H1 (cell line): ENCODE measurements around the gene TMEM151B. TPM values are rescaled to one million over a fixed set of nuclear protein-coding genes. Genes with fewer than 3 reads are reported as not detected.
A peak's percentile ranks its signal among the peaks of the same experiment; 100 is the strongest.

Experiments used
- CHD7 ChIP-seq: fragments of 300-600 bp; sonication (generic); IDR thresholded peaks from 2 replicates; pipeline ENCODE4 v1.7.1; 2012; ENCODE audit warnings: low read length, moderate library complexity, mild to moderate bottlenecking, inconsistent platforms; ENCODE audit not compliant: insufficient replicate concordance
- FOSL1 ChIP-seq: IDR thresholded peaks from 2 replicates; pipeline ENCODE4 v1.6.1; 2011; ENCODE audit warnings: mild to moderate bottlenecking, low read depth, low read length, moderate library complexity; ENCODE audit not compliant: insufficient read depth
- KDM4A ChIP-seq: IDR thresholded peaks from one replicate; pipeline ENCODE4 v1.7.1; 2012; ENCODE audit warnings: low read depth, mild to moderate bottlenecking, moderate library complexity, low read length, inconsistent platforms; ENCODE audit not compliant: severe bottlenecking
- POLR2A ChIP-seq, 2 experiments: IDR thresholded peaks; 1 replicate in 1 of 2; 2 replicates in 1 of 2; pipeline ENCODE4 v1.6.1; 2011; ENCODE audit warnings: low read depth in 2 of 2, low read length in 2 of 2, mild to moderate bottlenecking in 2 of 2; ENCODE audit errors: control extremely low read depth in 1 of 2
- POLR2AphosphoS5 ChIP-seq: IDR thresholded peaks from 2 replicates; pipeline ENCODE4 v1.6.1; 2011; ENCODE audit warnings: low read depth, low read length
- SIN3A ChIP-seq, 2 experiments: IDR thresholded peaks in 1 of 2; conservative IDR thresholded peaks in 1 of 2; 2 replicates each; pipeline ENCODE4 v1.6.1; 2011 to 2012; ENCODE audit warnings: low read length in 2 of 2, improper control_type of control experiment in 1 of 2, low read depth in 1 of 2, mild to moderate bottlenecking in 1 of 2
- polyA plus RNA-seq, 7 experiments: library from polyadenylated mRNA; depleted of rRNA in 3 of 7; stranded (reverse) in 5 of 7; unstranded in 2 of 7; fragments of >200 nt in 5 of 7; fragments of 200-250 nt in 2 of 7; gene quantifications; 1 replicate in 5 of 7; 2 replicates in 1 of 7; 4 replicates in 1 of 7; pipeline versions ENCODE4 v1.2.1 to v1.2.3, GENCODE V29; 2011 to 2013; ENCODE audit warnings: missing spikeins in 2 of 7, mixed read lengths in 2 of 7
- total RNA-seq: library from RNA; stranded (reverse); fragmentation: NEBNext Ultra II Directional; extraction: Animal tissue kit (Norgen Biotek cat#: 25700); gene quantifications from 2 replicates; pipeline ENCODE4 v1.2.1, GENCODE V29; 2021

TMEM151B gene
- total and polyA plus RNA-seq, 2 of the 8 experiments (the other 6 are each of a cell fraction or from before 2014, with no cell fraction given) = 8.0 to 15.5 TPM

- no peak for TF ChIP-seq CHD7
- TF ChIP-seq POLR2AphosphoS5 = peak; percentile 92
- 0 out of 4 replicates have a peak, but pooled peaks of 1 of the 2 experiments have one; percentile 39 for TF ChIP-seq SIN3A (conservative IDR thresholded peaks at IDR 0.05 in 1 of 2, IDR thresholded peaks at IDR 0.05 in 1 of 2; ENCODE audit: low read depth in 1 of 2, low read length in 2 of 2)
- peak in 1 of 2 experiments; percentile 56; a peak in 1 of 3 replicates for TF ChIP-seq POLR2A (IDR thresholded peaks at IDR 0.05; ENCODE audit: control extremely low read depth in 1 of 2, low read depth in 2 of 2, low read length in 2 of 2)
- TF ChIP-seq KDM4A = no peak
- no peak for TF ChIP-seq FOSL1
Measured at GRCh38 chr6:44255105-44255808, 15.0 kb upstream of the TMEM151B start (continued).
